ENCODE data around the gene MLLT3. TPM values are rescaled to one million over a fixed set of nuclear protein-coding genes. Genes with fewer than 3 reads are reported as not detected.

MLLT3 gene
- total and polyA plus RNA-seq, 2 of the 8 experiments (the other 6 are each of a cell fraction or from before 2014, with no cell fraction given): 5.9 to 9.6 TPM

- no peak for TF ChIP-seq YY1 (IDR thresholded peaks at IDR 0.05; ENCODE audit: low read depth, low read length)
- no peak for TF ChIP-seq ASH2L (IDR thresholded peaks at IDR 0.05; ENCODE audit: low read length)
- no peak for TF ChIP-seq RNF2 (IDR thresholded peaks at IDR 0.05; ENCODE audit: borderline replicate concordance, low read depth, low read length, missing control alignments, poor library complexity, severe bottlenecking)
- TF ChIP-seq EP300 (IDR thresholded peaks at IDR 0.05; ENCODE audit: borderline replicate concordance in 1 of 2, low read depth in 2 of 2, low read length in 2 of 2): no peak
- TF ChIP-seq TCF12 (IDR thresholded peaks at IDR 0.05; ENCODE audit: low read depth, low read length): no peak
- no peak for TF ChIP-seq SAP30 (IDR thresholded peaks at IDR 0.05; ENCODE audit: insufficient read depth, insufficient replicate concordance, low read length)
Observed at GRCh38 chr9:20512106-20512505, 110.2 kb downstream of the MLLT3 start (continued).

Data from H1 (cell line).